Mucosa of gallbladder (tissue), 1 donor: ENCODE data around the gene METTL9. TPM values are rescaled to one million over a fixed set of nuclear protein-coding genes. Genes with fewer than 3 reads are reported as not detected.
"Not testable (repeated sequence)": the region's sequence is repeated elsewhere in the genome, so short reads cannot be mapped to it uniquely, and the experiment has no call there.

Experiments used
- DNase-seq: peaks from one replicate; pipeline ENCODE4 v3.0.0-alpha.2; 2020; ENCODE audit warnings: low spot score
- total RNA-seq: library from RNA; stranded (reverse); gene quantifications from one replicate; pipeline ENCODE4 v1.2.1, GENCODE V29; 2021
- donor health status: DM: no; HTN: no; CAD: no.

The METTL9 gene
- total RNA-seq, 1 donor from 2014 or later = 72.1 TPM

DNA sequence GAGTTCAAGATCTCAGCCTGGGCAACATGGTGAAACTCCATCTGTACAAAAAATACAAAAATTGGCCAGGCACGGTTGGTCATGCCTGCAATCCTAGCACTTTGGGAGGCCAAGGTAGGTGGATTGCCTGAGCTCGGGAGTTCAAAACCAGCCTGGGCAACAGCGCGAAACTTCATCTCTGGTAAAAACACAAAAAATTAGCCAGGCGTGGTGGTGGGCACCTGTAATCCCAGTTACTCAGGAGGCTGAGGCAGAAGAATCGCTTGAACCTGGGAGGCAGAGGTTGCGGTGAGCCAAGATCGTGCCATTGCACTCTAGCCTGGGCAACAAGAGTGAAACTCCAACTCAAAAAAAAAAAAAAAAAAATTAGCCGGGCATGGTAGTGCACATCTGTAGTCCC, 25.9 kb upstream of the METTL9 start:
- not testable (repeated sequence) for DNase-seq

GRCh38 chr16:21574372-21574771, 25.0 kb upstream of the METTL9 start:
- DNase-seq = no peak

DNA sequence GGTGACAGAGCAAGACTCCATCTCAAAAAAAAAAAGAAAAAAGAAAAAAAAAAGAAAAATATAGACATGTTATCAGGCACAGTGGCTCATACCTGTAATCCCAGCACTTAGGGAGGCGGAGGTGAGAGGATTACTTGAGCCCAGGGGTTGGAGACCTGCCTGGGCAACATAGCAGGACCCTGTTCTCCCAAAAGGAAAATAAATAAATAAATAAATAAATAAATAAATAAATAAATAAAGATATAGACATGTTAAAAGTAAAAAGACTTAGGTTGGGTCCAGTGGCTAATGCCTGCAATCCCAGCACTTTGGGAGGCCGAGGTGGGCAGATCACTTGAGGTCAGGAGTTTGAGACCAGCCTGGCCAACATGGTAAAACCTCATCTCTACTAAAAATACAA, 23.1 kb upstream of the METTL9 start:
- not testable (repeated sequence) for DNase-seq

- DNase-seq = not testable (repeated sequence)
Observed at GRCh38 chr16:21577487-21577886, 21.9 kb upstream of the METTL9 start.

GRCh38 chr16:21578311-21578710, 21.1 kb upstream of the METTL9 start:
- not testable (repeated sequence) for DNase-seq

- DNase-seq = not testable (repeated sequence)
Observed at GRCh38 chr16:21580131-21580530, 19.2 kb upstream of the METTL9 start.

- DNase-seq = no peak
Observed at GRCh38 chr16:21580807-21581206, 18.6 kb upstream of the METTL9 start.

DNA sequence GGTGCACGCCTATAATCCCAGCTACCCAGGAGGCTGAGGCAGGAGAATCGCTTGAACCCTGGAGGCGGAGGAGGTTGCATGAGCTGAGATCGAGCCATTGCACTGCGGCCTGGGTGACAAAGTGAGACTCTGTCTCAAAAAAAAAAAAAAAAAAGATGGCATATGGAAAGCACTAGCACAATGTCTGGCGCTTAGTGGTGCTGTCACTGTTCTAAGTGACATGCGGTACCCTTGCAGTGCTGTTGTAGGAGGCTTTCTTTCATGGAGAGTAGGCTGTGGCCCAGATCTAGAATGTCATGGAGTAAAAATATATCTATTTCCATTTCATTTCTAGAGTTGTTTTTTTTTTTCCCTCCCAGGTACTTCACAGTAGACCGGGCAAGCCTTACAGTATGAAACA, 14.6 kb upstream of the METTL9 start:
- no peak for DNase-seq

GRCh38 chr16:21588593-21588992, 10.8 kb upstream of the METTL9 start:
- DNase-seq = not testable (repeated sequence)

GRCh38 chr16:21589551-21589950, 9.8 kb upstream of the METTL9 start:
- DNase-seq = no peak

- DNase-seq = no peak
Observed at GRCh38 chr16:21590287-21590686, 9.1 kb upstream of the METTL9 start.

- DNase-seq = no peak
Observed at GRCh38 chr16:21590796-21591195, 8.6 kb upstream of the METTL9 start.

DNA sequence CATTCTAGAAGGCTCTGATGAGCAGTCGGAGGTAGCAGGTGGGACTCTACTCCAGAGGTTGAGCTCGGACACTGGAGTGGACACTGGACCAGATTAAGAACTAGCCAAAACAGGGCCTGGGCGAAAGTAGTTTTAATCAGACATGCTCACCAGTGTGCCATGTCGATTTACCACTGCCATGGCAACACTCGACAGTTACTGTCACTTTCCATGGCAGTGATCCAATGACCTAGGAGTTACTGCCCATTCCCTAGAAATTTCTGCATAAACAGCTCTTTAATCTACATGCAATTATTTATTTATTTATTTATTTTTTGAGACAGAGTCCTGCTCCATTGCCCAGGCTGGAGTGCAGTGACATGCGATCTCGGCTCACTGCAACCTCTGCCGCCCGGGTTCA, 7.2 kb upstream of the METTL9 start:
- no peak for DNase-seq

DNA sequence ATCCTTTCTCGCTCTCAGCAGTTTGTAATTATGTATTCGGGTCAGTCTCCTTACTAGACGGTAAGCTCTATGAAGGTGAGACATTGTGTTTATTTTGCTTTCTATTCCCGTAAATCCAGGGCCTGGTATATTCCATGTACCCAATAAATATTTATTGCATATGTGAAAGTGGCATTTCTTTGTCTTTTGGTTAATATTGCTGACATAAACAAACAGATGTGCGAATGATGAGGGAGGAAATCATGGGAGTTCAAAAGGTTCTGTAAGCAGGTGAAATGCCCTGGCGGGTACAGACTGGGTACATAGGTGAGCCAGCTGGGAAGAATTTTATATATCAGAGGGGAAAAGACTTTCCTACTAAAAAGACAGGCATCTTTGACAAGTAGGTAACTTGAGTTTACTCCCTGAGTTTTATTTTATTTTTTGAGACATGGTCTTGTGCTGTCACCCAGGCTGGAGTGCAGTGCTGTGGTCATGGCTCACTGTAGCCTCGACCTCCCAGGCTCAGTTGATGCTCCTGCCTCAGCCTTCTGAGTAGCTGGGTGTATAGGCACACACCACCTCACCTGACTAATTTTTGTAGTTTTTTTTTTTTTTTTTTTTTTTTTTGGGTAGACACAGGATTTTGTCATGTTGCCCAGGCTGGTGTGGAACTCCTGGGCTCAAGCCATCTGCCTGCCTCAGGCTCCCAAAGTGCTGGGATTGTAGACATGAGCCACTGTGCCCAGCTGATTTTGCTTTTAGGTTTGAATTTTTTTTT, 5.7 kb upstream of the METTL9 start:
- DNase-seq = no peak

DNA sequence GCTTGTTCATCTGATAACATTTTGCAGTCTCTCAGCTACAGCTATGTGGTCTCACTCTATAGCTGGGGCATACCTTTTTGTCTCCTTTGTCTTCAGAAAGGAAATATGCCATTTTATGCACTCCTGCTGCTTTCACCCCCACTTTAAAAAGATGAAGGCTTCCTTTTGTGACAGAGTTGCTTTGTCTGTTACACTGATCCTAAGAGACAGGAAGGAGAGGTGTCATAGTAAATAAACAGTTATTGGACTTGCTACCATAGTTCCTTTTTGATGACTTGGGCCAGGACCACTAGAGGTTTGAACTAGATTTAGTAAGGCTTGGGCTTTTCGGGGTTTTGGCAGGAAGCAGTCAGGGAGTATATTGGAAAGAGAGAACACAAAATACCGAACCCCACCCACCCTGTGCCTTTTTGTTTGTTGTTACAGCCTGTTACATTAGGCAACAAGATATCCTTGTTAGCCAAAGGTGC, 1.8 kb upstream of the METTL9 start:
- DNase-seq = no peak

DNA sequence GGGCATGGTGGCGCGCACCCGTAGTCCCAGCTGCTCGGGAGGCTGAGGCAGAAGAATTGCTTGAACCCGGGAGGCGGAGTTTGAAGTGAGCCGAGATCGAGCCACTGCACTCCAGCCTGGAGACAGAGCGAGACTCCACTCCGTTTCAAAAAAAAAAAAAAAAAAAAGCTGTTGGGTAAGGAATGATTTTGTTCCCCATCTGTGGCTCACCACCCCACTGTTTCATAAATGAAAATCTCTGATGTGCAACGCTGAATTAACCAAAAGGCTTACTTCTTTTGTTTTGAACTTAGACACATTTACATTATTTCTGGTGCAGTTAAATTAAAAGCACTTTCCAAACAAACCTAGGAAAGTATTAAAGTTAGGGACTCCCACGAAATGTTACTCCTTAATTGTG, 1.2 kb upstream of the METTL9 start:
- no peak for DNase-seq

DNA sequence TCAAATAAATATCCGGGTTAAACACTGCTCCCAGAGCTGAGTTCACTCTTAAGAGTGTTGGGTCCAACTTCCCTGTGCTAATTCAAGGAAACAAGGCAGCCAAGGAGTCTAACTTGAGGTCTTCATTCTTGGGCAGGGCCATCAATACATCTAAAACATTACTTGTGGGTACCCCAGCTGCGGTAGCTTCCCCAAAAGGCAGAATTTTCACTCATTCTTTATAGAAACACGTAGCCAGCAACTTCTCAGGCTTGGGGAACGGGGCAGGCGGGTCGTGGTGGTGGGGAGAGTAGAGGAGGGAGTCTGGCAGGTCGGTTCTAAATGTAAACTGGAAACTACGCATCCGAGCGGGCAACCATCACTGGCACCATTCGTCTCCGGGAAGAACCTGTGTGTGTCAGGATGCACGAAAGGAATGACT, 666 bp upstream of the METTL9 start:
- no peak for DNase-seq

GRCh38 chr16:21600031-21600773, 825 bp downstream of the METTL9 start:
- DNase-seq = no peak

DNA sequence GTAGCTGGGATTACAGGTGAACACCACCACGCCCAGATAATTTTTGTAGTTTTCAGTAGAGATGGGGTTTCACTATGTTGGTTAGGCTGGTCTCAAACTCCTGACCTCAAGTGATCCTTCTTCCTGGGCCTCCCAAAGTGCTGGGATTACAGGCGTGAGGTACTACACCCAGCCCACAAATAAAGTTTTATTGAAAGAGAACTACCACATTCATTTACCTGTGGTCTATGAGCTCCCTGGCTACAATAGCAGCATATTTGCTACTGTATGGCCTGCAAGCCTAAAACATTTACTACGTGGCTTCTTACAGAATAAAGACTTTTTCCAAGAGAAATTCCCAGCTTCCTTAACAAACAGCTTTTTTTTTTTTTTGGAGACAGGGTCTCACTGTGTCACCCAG, 3.4 kb downstream of the METTL9 start:
- no peak for DNase-seq

DNA sequence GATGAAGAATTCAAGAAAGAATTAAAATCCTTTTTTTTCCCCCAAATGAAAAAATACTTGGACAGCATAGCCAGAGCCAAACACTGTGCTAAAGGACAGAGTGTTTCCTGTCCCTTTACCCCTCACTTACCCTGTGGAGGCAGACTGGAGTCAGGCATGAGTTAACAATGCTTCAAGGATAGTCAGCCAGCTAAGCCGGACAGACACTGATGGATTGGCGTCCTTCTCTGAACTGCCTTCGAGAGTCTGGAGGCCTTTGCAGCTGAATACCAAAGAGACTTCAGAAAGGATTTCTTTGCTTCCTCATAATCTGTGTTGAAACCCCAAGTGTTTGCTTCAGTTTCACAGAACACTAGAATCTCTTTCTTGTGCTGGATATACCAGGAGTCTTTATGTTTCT, 4.6 kb downstream of the METTL9 start:
- DNase-seq = no peak

DNA sequence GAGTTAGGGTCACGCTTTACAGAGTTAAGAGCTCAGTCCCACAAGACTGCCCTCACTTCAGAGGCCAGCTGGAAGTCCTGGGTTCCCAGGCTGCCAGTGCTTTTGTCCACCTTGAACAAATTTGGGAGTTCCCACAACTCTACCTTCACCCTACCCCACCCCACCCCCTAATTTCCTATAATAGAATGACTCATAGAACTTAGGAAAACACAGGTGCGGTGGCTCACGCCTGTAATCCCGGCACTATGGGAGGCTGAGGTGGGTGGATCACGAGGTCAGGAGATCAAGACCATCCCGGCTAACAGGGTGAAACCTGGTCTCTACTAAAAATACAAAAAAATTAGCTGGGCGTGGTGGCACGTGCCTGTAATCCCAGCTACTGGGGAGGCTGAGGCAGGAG, 6.5 kb downstream of the METTL9 start:
- not testable (repeated sequence) for DNase-seq

- DNase-seq = no peak
Observed at GRCh38 chr16:21608639-21609328, 9.4 kb downstream of the METTL9 start.
